ENCODE data around the gene ADCY4. TPM values are rescaled to one million over a fixed set of nuclear protein-coding genes. Genes with fewer than 3 reads are reported as not detected.

The ADCY4 gene
- total and polyA plus RNA-seq, 2 donors (not counting 3 experiments of a cell fraction or from before 2014, with no cell fraction given): 81.6 to 84.0 TPM

- POLR2A ChIA-PET: no interaction called here
- dilution Hi-C loops (cut with MboI; ENCODE audit: extremely low pct_ligation_motif_present, low sequenced_read_pairs): no loop called here
- DNase-seq (ENCODE audit: low read depth, low spot score): no peak
Observed at GRCh38 chr14:24269910-24270536, 64.8 kb downstream of the ADCY4 start.

More at GRCh38 chr14:24269910-24270536, 64.8 kb downstream of the ADCY4 start:
- Histone ChIP-seq H3K36me3 (ENCODE audit: control insufficient read depth in 2 of 2, extremely low read depth in 1 of 2, insufficient read depth in 2 of 2, low read length in 2 of 2) (peaks cover 2 to 21% of the 10 kb centered on the region in 2 experiments), H3K27ac (ENCODE audit: insufficient read depth, low read depth, low read length) (no peak overlapping the region), H3K9me1 (replicated peaks; ENCODE audit: control insufficient read depth, extremely low read depth, insufficient read depth, low read length) (no peaks in the 10 kb centered on the region), H4K20me1 (replicated peaks; ENCODE audit: control insufficient read depth, extremely low read depth, insufficient read depth, low read length) (no peaks in the 10 kb centered on the region), H3K4me2 (ENCODE audit: insufficient read depth, low read length) (no peak overlapping the region), H3K4me1 (ENCODE audit: control insufficient read depth, extremely low read depth, insufficient read depth, low read length) (peaks cover 9% of the 10 kb centered on the region), H2AFZ (ENCODE audit: low read depth, low read length) (no peak overlapping the region), H3K79me2 (ENCODE audit: control insufficient read depth, insufficient read depth, low read length) (no peaks in the 10 kb centered on the region), H3K9ac (replicated peaks; ENCODE audit: extremely low read depth, insufficient read depth, low read length) (no peak overlapping the region), H3K9me3 (replicated peaks; ENCODE audit: control insufficient read depth, insufficient read depth, low read length) (no peaks in the 10 kb centered on the region), H3K4me3 (replicated peaks in 1 of 3; ENCODE audit: insufficient read depth in 1 of 3, low read depth in 1 of 3, low read length in 3 of 3) (no peak overlapping the region), H3K27me3 (ENCODE audit: control insufficient read depth in 2 of 2, insufficient read depth in 2 of 2, low read length in 2 of 2) (no peaks in the 10 kb centered on the region)
- no peak for FAIRE-seq
- intact Hi-C loops (cut with micrococcal nuclease): no loop called here
- TF ChIP-seq MAX (IDR thresholded peaks at IDR 0.05; ENCODE audit: insufficient read depth, insufficient read length) (no peak), CTCF (IDR thresholded peaks at IDR 0.05; ENCODE audit: extremely low read depth in 1 of 2, insufficient read depth in 1 of 2, low read depth in 1 of 2, low read length in 2 of 2) (no peak), POLR2A (IDR thresholded peaks at IDR 0.05; ENCODE audit: low read depth, low read length) (no peak), FOS (IDR thresholded peaks at IDR 0.05; ENCODE audit: borderline replicate concordance, insufficient read depth, low read length) (no peak), JUN (IDR thresholded peaks at IDR 0.05; ENCODE audit: borderline replicate concordance, insufficient read depth, insufficient read length, low read depth) (no peak), GATA2 (IDR thresholded peaks at IDR 0.05; ENCODE audit: insufficient read depth, insufficient read length, low read depth, low read length) (no peak), POLR2AphosphoS5 (IDR thresholded peaks at IDR 0.05; ENCODE audit: insufficient read depth, low read depth, low read length) (no peak), MYC (IDR thresholded peaks at IDR 0.05; ENCODE audit: low read depth, low read length) (no peak), EZH2 (IDR thresholded peaks at IDR 0.05; ENCODE audit: borderline replicate concordance, low read depth, low read length, severe bottlenecking) (no peak)
- CTCF ChIA-PET: interaction anchor here (1.2 to 2.9 kb wide), 8 partner anchors 23 to 54 kb away, joined by 3 to 28 read pairs (median 7); partner anchors contain the start of genes CIDEB, MDP1 and TINF2
- no TSS peak for BruUV-seq (replicated peaks)
